A549 (cell line): ENCODE data around the gene STRBP. TPM values are rescaled to one million over a fixed set of nuclear protein-coding genes. Genes with fewer than 3 reads are reported as not detected.

Experiments
- ATAC-seq, 2 experiments: fragments of 200-7000 bp in 1 of 2; fragments of >200 bp in 1 of 2; cut with Nextera tagmentation in 1 of 2; cut with Tn5 transposase in 1 of 2; 3 replicates each; pipeline versions ENCODE4 v1.8.0 to v1.9.1; 2018 to 2020; ENCODE audit warnings: mild to moderate bottlenecking in 1 of 2, moderate library complexity in 1 of 2
- CTCF ChIA-PET: fragments of 300-600 bp; sonication (Branson Sonifier 250); formaldehyde crosslinking; extraction: SDS; loops from one replicate; lab custom pipeline; 2021; ENCODE audit warnings: antibody characterized with exemption, inconsistent platforms; lab: Yijun Ruan, JAX
- POLR2A ChIA-PET: fragments of 350-600 bp; formaldehyde crosslinking; extraction: SDS; loops from one replicate; lab custom pipeline; 2021; ENCODE audit warnings: antibody characterized with exemption, inconsistent platforms; lab: Yijun Ruan, JAX
- DNase-seq, 2 experiments: peaks; one replicate each; pipeline versions ENCODE4 v3.0.0 to v3.0.0-alpha.2; 2011 to 2016; ENCODE audit warnings: low read depth in 1 of 2, low spot score in 1 of 2
- FAIRE-seq: peaks from 2 replicates; lab custom pipeline; 2011; peaks lifted over from hg19 to GRCh38; lab: Jason Lieb, UNC
- H3K27ac ChIP-seq, 2 experiments: fragments of >200 bp; sonication (Bioruptor Twin); formaldehyde crosslinking; 3 replicates each; pipeline ENCODE4 v1.5.1; 2016 to 2017
- H3K4me1 ChIP-seq: fragments of >200 bp; sonication (Bioruptor Twin); formaldehyde crosslinking; 3 replicates; pipeline ENCODE4 v1.6.1; 2016
- H3K4me2 ChIP-seq: fragments of >200 bp; sonication (Bioruptor Twin); formaldehyde crosslinking; 3 replicates; pipeline ENCODE4 v1.6.1; 2016
- H3K4me3 ChIP-seq: fragments of >200 bp; sonication (Bioruptor Twin); formaldehyde crosslinking; 3 replicates; pipeline ENCODE4 v1.5.1; 2016
- H3K9me3 ChIP-seq: fragments of >200 bp; sonication (Bioruptor Twin); formaldehyde crosslinking; 3 replicates; pipeline ENCODE4 v1.6.1; 2016
- ATOH8 ChIP-seq: fragments of 250-450 bp; sonication (Bioruptor Pico); IDR thresholded peaks from 2 replicates; pipeline ENCODE4 v1.5.0; 2020; ENCODE audit warnings: low read depth, mild to moderate bottlenecking, moderate library complexity
- BCL3 ChIP-seq: fragments of >200 bp; sonication (Bioruptor Twin); formaldehyde crosslinking; IDR thresholded peaks from 3 replicates; pipeline ENCODE4 v1.6.1; 2016
- CBX2 ChIP-seq: fragments of 200-600 bp; sonication (generic); IDR thresholded peaks from 2 replicates; pipeline ENCODE4 v1.6.1; 2016; ENCODE audit warnings: low read depth, mild to moderate bottlenecking, borderline replicate concordance
- CEBPB ChIP-seq, 2 experiments: fragments of >200 bp in 1 of 2; sonication (Bioruptor Twin) in 1 of 2; formaldehyde crosslinking in 1 of 2; IDR thresholded peaks; 2 replicates each; pipeline ENCODE4 v1.6.1; 2012 to 2016
- CTCF ChIP-seq: fragments of >200 bp; sonication (Bioruptor Twin); formaldehyde crosslinking; IDR thresholded peaks from 3 replicates; pipeline ENCODE4 v1.5.1; 2016
- ELK1 ChIP-seq: fragments of 150-350 bp; IDR thresholded peaks from 2 replicates; pipeline ENCODE4 v1.6.1; 2014; ENCODE audit warnings: low read depth, mild to moderate bottlenecking, low read length
- FOSL2 ChIP-seq, 2 experiments: fragments of 450-650 bp in 1 of 2; fragments of >200 bp in 1 of 2; sonication (Bioruptor Twin) in 1 of 2; formaldehyde crosslinking; IDR thresholded peaks; 2 replicates each; pipeline versions ENCODE4 v1.5.0 to v1.6.1; 2016 to 2020; ENCODE audit warnings: mild to moderate bottlenecking in 1 of 2, moderate library complexity in 1 of 2
- FOXS1 ChIP-seq: fragments of 250-450 bp; sonication (Bioruptor Pico); IDR thresholded peaks from 2 replicates; pipeline ENCODE4 v1.5.0; 2020; ENCODE audit warnings: mild to moderate bottlenecking, moderate library complexity
- HOXB13 ChIP-seq: fragments of 250-450 bp; sonication (Bioruptor Pico); IDR thresholded peaks from 2 replicates; pipeline ENCODE4 v1.5.0; 2020; ENCODE audit warnings: low read depth, mild to moderate bottlenecking, moderate library complexity
- MYC ChIP-seq: IDR thresholded peaks from 2 replicates; pipeline ENCODE4 v1.6.1; 2012; ENCODE audit warnings: mild to moderate bottlenecking, inconsistent platforms, low read length, improper control_type of control experiment, borderline replicate concordance
- POLR2A ChIP-seq: IDR thresholded peaks from 2 replicates; pipeline ENCODE4 v1.6.1; 2012; ENCODE audit warnings: mild to moderate bottlenecking, low read length
- RARB ChIP-seq: fragments of 250-450 bp; sonication (Bioruptor Pico); IDR thresholded peaks from 2 replicates; pipeline ENCODE4 v1.8.0; 2021; ENCODE audit warnings: mild to moderate bottlenecking, moderate library complexity
- REST ChIP-seq: fragments of 200-600 bp; sonication (generic); IDR thresholded peaks from 2 replicates; pipeline ENCODE4 v1.6.1; 2016; ENCODE audit warnings: antibody characterized with exemption, mild to moderate bottlenecking, moderate library complexity
- TFCP2L1 ChIP-seq: fragments of 250-450 bp; sonication (Bioruptor Pico); IDR thresholded peaks from 2 replicates; pipeline ENCODE4 v1.5.0; 2021; ENCODE audit warnings: mild to moderate bottlenecking
- USF2 ChIP-seq: fragments of 450-650 bp; IDR thresholded peaks from 2 replicates; pipeline ENCODE4 v1.6.1; 2014; ENCODE audit warnings: antibody characterized with exemption
- ZSCAN20 ChIP-seq: fragments of 250-450 bp; sonication (Bioruptor Pico); IDR thresholded peaks from 2 replicates; pipeline ENCODE4 v1.8.0; 2022; ENCODE audit warnings: mild to moderate bottlenecking, moderate library complexity
- WGBS: methylation state at CpG from one replicate; pipeline ENCODE4 v1.1.6; 2017; ENCODE audit errors: missing lambda C conversion rate; 5-methylcytosine and 5-hydroxymethylcytosine counted together
- polyA plus RNA-seq, 4 experiments: library from polyadenylated mRNA; depleted of rRNA in 3 of 4; stranded (reverse); fragments of >200 nt; fragmentation: RNase III in 1 of 4; extraction: RNeasy Plus Mini Kit Qiagen cat#74134 plus additional on column Dnase treatment in 1 of 4; gene quantifications; 2 replicates in 3 of 4; 3 replicates in 1 of 4; pipeline ENCODE4 v1.2.3, GENCODE V29; 2011 to 2017

Gene STRBP
- polyA plus RNA-seq, 2 of the 4 experiments (the other 2 are of a cell fraction) = 20.4 to 34.0 TPM

- H3K4me1 ChIP-seq = peaks cover 16% of the 10 kb centered on the region; the same call in 2 of the 3 replicates
- no peak overlapping the region for H3K4me3 ChIP-seq
- DNase-seq (no peak), FAIRE-seq (no peak), ATAC-seq (no peak)
- CTCF ChIA-PET = interaction anchor here (2.1 to 2.4 kb wide), 2 partner anchors 16 to 252 kb away, joined by 7 to 11 read pairs; no protein-coding TSS in a partner anchor
- H3K4me2 ChIP-seq = no peak overlapping the region
- WGBS = 100% methylated on average over 4 of the region's 4 CpGs
- no peaks in the 10 kb centered on the region for H3K9me3 ChIP-seq
- POLR2A ChIA-PET = no interaction called here
- no peak overlapping the region for H3K27ac ChIP-seq
- TF ChIP-seq CBX2 = no peak
Measured at GRCh38 chr9:123098096-123098459, 170.3 kb downstream of the STRBP start.

- CTCF ChIA-PET = interaction anchor here (2.1 to 2.4 kb wide), 2 partner anchors 15 to 252 kb away, joined by 7 to 11 read pairs; no protein-coding TSS in a partner anchor
Measured at GRCh38 chr9:123097430-123098095, 170.8 kb downstream of the STRBP start.

GRCh38 chr9:123096987-123097386 lies 171.4 kb downstream of the STRBP start:
- H3K4me3 ChIP-seq = no peak overlapping the region
- ChIA-PET CTCF (interaction anchor here (2.1 to 2.4 kb wide), 2 partner anchors 15 to 253 kb away, joined by 7 to 11 read pairs; no protein-coding TSS in a partner anchor), POLR2A (no interaction called here)
- H3K27ac ChIP-seq = no peak overlapping the region
- DNase-seq (no peak), ATAC-seq (no peak), FAIRE-seq (no peak)
- peaks cover 7% of the 10 kb centered on the region; the same call in 2 of the 3 replicates for H3K4me1 ChIP-seq
- H3K4me2 ChIP-seq = no peak overlapping the region
- H3K9me3 ChIP-seq = no peaks in the 10 kb centered on the region
- no peak for TF ChIP-seq USF2
- no peak for TF ChIP-seq REST
- TF ChIP-seq CEBPB (IDR thresholded peaks at IDR 0.05) = no peak
- no peak for TF ChIP-seq ZSCAN20
- TF ChIP-seq MYC = no peak
- TF ChIP-seq FOSL2 (IDR thresholded peaks at IDR 0.05) = no peak
- TF ChIP-seq FOSL2 (CRISPR knock-in tag; IDR thresholded peaks at IDR 0.05) = no peak
- TF ChIP-seq FOXS1 = no peak
- no peak for TF ChIP-seq RARB (CRISPR knock-in tag)
- no peak for TF ChIP-seq CTCF
- no peak for TF ChIP-seq ELK1
- TF ChIP-seq HOXB13 (CRISPR knock-in tag) = no peak
- no peak for TF ChIP-seq ATOH8 (CRISPR knock-in tag)
- no peak for TF ChIP-seq TFCP2L1 (CRISPR knock-in tag)
- TF ChIP-seq POLR2A = no peak
- no peak for TF ChIP-seq BCL3
- 60% methylated on average over 3 of the region's 3 CpGs for WGBS

More at GRCh38 chr9:123097430-123098095, 170.8 kb downstream of the STRBP start:
- Histone ChIP-seq H3K9me3 (no peaks in the 10 kb centered on the region), H3K4me3 (no peak overlapping the region), H3K4me1 (peaks cover 12% of the 10 kb centered on the region; the same call in 2 of the 3 replicates), H3K27ac (no peak overlapping the region), H3K4me2 (no peak overlapping the region)
- TF ChIP-seq ELK1 = no peak
- ATAC-seq (no peak), DNase-seq (no peak), FAIRE-seq (no peak)
- whole genome bisulfite sequencing = 87% methylated on average over 3 of the region's 3 CpGs
- POLR2A ChIA-PET = no interaction called here
